K562 (cell line): ENCODE data around the gene DAO. TPM values are rescaled to one million over a fixed set of nuclear protein-coding genes. Genes with fewer than 3 reads are reported as not detected.

Source experiments
- CBFB ChIP-seq: sonication (generic); formaldehyde crosslinking; IDR thresholded peaks from 2 replicates; pipeline ENCODE4 v1.4.0; 2020; ENCODE audit warnings: mild to moderate bottlenecking, missing genetic modification reagents
- CCNT2 ChIP-seq: IDR thresholded peaks from 2 replicates; pipeline ENCODE4 v1.6.1; 2011; ENCODE audit warnings: borderline replicate concordance, low read depth, mild to moderate bottlenecking, moderate library complexity, mixed read lengths, low read length; ENCODE audit not compliant: insufficient read length; ENCODE audit errors: extremely low read depth
- EZH2 ChIP-seq: IDR thresholded peaks from 2 replicates; pipeline ENCODE4 v1.6.1; 2012; ENCODE audit warnings: low read depth, mild to moderate bottlenecking, inconsistent platforms, low read length, borderline replicate concordance
- HLTF ChIP-seq: fragments of 450-650 bp; IDR thresholded peaks from 2 replicates; pipeline ENCODE4 v1.6.1; 2016
- SLC30A9 ChIP-seq: fragments of 250-450 bp; sonication (Bioruptor Pico); IDR thresholded peaks from 2 replicates; pipeline ENCODE4 v1.8.0; 2022; ENCODE audit warnings: mild to moderate bottlenecking, moderate library complexity
- SNIP1 ChIP-seq: fragments of 450-650 bp; IDR thresholded peaks from 2 replicates; pipeline ENCODE4 v1.7.1; 2017; ENCODE audit warnings: low read depth, mild to moderate bottlenecking
- SP2 ChIP-seq: IDR thresholded peaks from 2 replicates; pipeline ENCODE4 v1.6.1; 2011; ENCODE audit warnings: mild to moderate bottlenecking, low read depth, low read length, moderate library complexity; ENCODE audit not compliant: poor library complexity, severe bottlenecking; ENCODE audit errors: extremely low read depth
- SRSF7 ChIP-seq: fragments of 200-400 bp; formaldehyde crosslinking; optimal IDR thresholded peaks from 2 replicates; pipeline ENCODE3; 2017; ENCODE audit warnings: mild to moderate bottlenecking, low read depth, low read length
- TAF9B ChIP-seq: fragments of 450-650 bp; IDR thresholded peaks from 2 replicates; pipeline ENCODE4 v1.6.1; 2018; ENCODE audit warnings: mild to moderate bottlenecking; ENCODE audit not compliant: partially characterized antibody
- TFAM ChIP-seq: fragments of 250-450 bp; sonication (Bioruptor Pico); conservative IDR thresholded peaks from 2 replicates; pipeline ENCODE4 v1.5.0; 2021; ENCODE audit warnings: mild to moderate bottlenecking, moderate library complexity
- YY1 ChIP-seq, 3 experiments: IDR thresholded peaks; 2 replicates each; pipeline ENCODE4 v1.6.1; 2011; ENCODE audit warnings: low read length in 2 of 3, mild to moderate bottlenecking in 2 of 3, moderate library complexity in 2 of 3, borderline replicate concordance in 1 of 3, control low read depth in 1 of 3, low read depth in 1 of 3; ENCODE audit not compliant: insufficient read depth in 3 of 3, insufficient replicate concordance in 2 of 3, control insufficient read depth in 1 of 3, insufficient read length in 1 of 3; ENCODE audit errors: extremely low read depth in 1 of 3
- ZEB2 ChIP-seq: fragments of 450-650 bp; IDR thresholded peaks from 2 replicates; pipeline ENCODE4 v1.6.1; 2016
- ZNF445 ChIP-seq: fragments of 250-450 bp; sonication (Bioruptor Pico); IDR thresholded peaks from 2 replicates; pipeline ENCODE4 v1.4.0; 2020; ENCODE audit warnings: low read depth, mild to moderate bottlenecking, moderate library complexity
- polyA plus RNA-seq, 8 experiments: library from polyadenylated mRNA; depleted of rRNA in 4 of 8; stranded (reverse) in 5 of 8; unstranded in 3 of 8; fragments of >200 nt; fragmentation: Nextera tagmentation in 2 of 8; fragmentation: Illumina TruSeq in 1 of 8; extraction: Ambion mirVana in 2 of 8; extraction: Trizol in 1 of 8; gene quantifications; 2 replicates each; pipeline versions ENCODE4 v1.2.1 to v1.2.3, GENCODE V29; 2011 to 2014; ENCODE audit warnings: inconsistent platforms in 1 of 8, missing spikeins in 1 of 8
- total RNA-seq, 7 experiments: library from RNA; depleted of rRNA in 6 of 7; stranded (reverse); fragments of >200 nt in 6 of 7; fragmentation: Illumina TruSeq in 2 of 7; extraction: Trizol in 2 of 7; gene quantifications; 2 replicates each; pipeline versions ENCODE4 v1.2.1 to v1.2.3, GENCODE V29; 2011 to 2021; ENCODE audit warnings: low replicate concordance in 1 of 7
- TF ChIP-seq, protein P1 (sequence below): fragments of 250-450 bp; sonication (Bioruptor Pico); IDR thresholded peaks from 2 replicates; pipeline ENCODE4 v1.9.0; 2021; ENCODE audit warnings: mild to moderate bottlenecking, inconsistent platforms
- TF ChIP-seq, protein P2 (sequence below): fragments of 200-800 bp; sonication (Bioruptor generic); IDR thresholded peaks from 2 replicates; pipeline ENCODE4 v1.6.1; 2017; ENCODE audit warnings: missing genetic modification characterization, missing compliant biosample characterization
- TF ChIP-seq, protein P3 (sequence below): fragments of 150-350 bp; IDR thresholded peaks from 2 replicates; pipeline ENCODE4 v1.6.1; 2014; ENCODE audit warnings: low read depth, mild to moderate bottlenecking, low read length, borderline replicate concordance

The DAO gene
- total and polyA plus RNA-seq, 9 of the 15 experiments (the other 6 are each of a cell fraction or from before 2014, with no cell fraction given): not detected

DNA sequence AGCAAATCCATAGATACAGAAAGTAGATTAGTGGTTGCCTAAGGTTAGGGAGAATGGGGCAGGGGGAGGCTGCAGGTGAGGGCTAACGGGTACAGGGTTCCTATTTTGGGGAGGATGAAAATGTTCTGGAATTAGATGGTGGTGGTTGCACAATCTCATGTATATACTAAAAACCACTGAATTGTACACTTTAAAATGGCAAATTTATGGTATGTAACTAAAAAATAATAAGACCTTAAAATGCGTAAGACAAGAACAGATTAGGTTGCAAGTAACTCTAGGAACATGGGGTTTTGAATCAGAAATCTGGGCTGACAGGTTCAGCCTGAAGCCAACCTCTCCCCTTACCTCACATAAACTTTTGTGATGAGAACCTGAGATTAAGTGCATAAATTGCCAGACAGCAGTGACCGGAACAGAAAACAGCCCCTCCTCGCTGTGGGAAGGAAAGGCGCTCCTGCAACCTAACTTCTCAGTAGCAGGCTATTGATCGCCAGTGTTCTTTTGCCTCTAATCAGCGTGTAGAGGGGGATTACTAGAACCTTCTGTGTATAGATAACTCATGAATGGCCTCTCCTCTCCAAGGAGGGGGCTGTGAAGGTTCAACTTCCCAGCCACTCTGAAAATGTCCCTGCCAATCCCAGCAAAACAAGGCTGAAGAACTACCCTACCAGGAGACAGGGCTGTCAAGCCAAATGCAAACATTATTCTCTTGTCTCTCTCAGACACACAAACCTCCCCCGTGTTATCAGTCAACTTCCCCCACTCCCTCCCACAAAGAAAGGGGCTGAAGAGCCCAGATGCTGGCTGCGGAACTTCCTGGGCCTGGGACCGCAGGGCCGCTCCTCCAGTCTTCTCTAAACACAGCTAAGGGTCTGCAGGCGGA lies 24.4 kb upstream of the DAO start (continued):
- TF ChIP-seq EZH2: no peak
- TF ChIP-seq YY1 (IDR thresholded peaks at IDR 0.05; ENCODE audit: borderline replicate concordance in 1 of 3, control insufficient read depth in 1 of 3, extremely low read depth in 1 of 3, insufficient read depth in 3 of 3, insufficient read length in 1 of 3, insufficient replicate concordance in 2 of 3, low read depth in 1 of 3, low read length in 2 of 3): no peak
- TF ChIP-seq TFAM (CRISPR knock-in tag): no peak
- no peak for TF ChIP-seq SLC30A9 (CRISPR knock-in tag)
- TF ChIP-seq TAF9B: peak; percentile 29
- no peak for TF ChIP-seq SP2
- TF ChIP-seq HLTF: 0 out of 2 replicates have a peak, but pooled peaks have one; percentile 6
- TF ChIP-seq, protein P1, sequence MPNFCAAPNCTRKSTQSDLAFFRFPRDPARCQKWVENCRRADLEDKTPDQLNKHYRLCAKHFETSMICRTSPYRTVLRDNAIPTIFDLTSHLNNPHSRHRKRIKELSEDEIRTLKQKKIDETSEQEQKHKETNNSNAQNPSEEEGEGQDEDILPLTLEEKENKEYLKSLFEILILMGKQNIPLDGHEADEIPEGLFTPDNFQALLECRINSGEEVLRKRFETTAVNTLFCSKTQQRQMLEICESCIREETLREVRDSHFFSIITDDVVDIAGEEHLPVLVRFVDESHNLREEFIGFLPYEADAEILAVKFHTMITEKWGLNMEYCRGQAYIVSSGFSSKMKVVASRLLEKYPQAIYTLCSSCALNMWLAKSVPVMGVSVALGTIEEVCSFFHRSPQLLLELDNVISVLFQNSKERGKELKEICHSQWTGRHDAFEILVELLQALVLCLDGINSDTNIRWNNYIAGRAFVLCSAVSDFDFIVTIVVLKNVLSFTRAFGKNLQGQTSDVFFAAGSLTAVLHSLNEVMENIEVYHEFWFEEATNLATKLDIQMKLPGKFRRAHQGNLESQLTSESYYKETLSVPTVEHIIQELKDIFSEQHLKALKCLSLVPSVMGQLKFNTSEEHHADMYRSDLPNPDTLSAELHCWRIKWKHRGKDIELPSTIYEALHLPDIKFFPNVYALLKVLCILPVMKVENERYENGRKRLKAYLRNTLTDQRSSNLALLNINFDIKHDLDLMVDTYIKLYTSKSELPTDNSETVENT (CRISPR knock-in tag): no peak
- TF ChIP-seq, protein P2, sequence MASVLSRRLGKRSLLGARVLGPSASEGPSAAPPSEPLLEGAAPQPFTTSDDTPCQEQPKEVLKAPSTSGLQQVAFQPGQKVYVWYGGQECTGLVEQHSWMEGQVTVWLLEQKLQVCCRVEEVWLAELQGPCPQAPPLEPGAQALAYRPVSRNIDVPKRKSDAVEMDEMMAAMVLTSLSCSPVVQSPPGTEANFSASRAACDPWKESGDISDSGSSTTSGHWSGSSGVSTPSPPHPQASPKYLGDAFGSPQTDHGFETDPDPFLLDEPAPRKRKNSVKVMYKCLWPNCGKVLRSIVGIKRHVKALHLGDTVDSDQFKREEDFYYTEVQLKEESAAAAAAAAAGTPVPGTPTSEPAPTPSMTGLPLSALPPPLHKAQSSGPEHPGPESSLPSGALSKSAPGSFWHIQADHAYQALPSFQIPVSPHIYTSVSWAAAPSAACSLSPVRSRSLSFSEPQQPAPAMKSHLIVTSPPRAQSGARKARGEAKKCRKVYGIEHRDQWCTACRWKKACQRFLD (CRISPR knock-in tag): peak; percentile 67; the same call in 1 of the 2 replicates
- peak; percentile 86 for TF ChIP-seq CCNT2
- TF ChIP-seq ZNF445: no peak
- peak; percentile 64 for TF ChIP-seq ZEB2
- TF ChIP-seq, protein P3, sequence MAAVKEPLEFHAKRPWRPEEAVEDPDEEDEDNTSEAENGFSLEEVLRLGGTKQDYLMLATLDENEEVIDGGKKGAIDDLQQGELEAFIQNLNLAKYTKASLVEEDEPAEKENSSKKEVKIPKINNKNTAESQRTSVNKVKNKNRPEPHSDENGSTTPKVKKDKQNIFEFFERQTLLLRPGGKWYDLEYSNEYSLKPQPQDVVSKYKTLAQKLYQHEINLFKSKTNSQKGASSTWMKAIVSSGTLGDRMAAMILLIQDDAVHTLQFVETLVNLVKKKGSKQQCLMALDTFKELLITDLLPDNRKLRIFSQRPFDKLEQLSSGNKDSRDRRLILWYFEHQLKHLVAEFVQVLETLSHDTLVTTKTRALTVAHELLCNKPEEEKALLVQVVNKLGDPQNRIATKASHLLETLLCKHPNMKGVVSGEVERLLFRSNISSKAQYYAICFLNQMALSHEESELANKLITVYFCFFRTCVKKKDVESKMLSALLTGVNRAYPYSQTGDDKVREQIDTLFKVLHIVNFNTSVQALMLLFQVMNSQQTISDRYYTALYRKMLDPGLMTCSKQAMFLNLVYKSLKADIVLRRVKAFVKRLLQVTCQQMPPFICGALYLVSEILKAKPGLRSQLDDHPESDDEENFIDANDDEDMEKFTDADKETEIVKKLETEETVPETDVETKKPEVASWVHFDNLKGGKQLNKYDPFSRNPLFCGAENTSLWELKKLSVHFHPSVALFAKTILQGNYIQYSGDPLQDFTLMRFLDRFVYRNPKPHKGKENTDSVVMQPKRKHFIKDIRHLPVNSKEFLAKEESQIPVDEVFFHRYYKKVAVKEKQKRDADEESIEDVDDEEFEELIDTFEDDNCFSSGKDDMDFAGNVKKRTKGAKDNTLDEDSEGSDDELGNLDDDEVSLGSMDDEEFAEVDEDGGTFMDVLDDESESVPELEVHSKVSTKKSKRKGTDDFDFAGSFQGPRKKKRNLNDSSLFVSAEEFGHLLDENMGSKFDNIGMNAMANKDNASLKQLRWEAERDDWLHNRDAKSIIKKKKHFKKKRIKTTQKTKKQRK: no peak
- no peak for TF ChIP-seq SNIP1
- no peak for TF ChIP-seq CBFB (CRISPR knock-in tag)
- TF ChIP-seq SRSF7: no peak
